Kidney glomerular epithelial cell (primary cell): Measurements from ENCODE around the gene HDAC4.
"Not testable (repeated sequence)": the region's sequence is repeated elsewhere in the genome, so short reads cannot be mapped to it uniquely, and the experiment has no call there.

ENCODE experiments used
- DNase-seq: peaks from one replicate; lab custom pipeline; 2025; lab: John Stamatoyannopoulos, UW

HDAC4 gene

DNA sequence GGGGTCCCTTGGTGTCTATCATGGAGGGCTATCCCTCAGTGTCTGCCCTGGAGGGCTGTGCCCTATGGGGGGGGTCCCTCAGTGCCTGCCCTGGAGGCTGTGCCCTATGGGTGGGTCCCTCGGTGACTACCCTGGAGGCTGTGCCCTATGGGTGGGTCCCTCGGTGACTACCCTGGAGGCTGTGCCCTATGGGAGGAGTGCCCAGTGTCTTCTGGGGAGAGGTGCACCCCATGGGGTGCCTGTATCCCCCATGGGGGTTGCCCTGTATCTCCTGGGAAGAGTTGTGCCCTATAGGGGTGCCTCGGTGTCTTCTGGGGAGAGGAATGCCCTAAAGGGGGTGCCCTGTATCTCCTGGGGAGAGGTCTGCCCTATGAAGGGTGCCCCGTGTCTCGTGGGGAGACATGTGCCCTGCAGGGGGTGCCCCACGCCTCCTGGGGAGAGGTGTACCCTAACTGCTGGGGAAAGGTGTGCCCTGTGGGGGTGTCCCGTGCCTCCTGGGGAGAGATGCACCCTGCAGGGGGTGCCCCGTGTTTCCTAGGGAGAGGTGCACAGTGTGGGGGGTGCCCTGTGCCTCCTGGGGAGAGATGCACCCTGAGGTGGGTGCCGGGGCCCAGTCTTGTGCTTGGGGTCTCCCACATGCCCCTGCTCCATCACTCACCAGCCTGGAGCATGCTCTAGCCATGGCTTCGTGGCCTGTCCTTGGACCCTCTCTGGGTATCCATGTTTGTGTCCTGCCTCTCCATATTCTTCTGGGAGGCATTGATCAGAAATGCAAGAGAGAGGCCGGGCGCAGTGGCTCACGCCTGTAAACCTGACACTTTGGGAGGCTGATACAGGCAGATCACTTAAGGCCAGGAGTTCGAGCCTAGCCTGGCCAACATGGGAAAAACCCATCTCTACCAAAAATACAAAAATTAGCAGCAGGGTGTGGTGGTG is 215.6 kb downstream of the HDAC4 start:
- DNase-seq, result no peak

DNA sequence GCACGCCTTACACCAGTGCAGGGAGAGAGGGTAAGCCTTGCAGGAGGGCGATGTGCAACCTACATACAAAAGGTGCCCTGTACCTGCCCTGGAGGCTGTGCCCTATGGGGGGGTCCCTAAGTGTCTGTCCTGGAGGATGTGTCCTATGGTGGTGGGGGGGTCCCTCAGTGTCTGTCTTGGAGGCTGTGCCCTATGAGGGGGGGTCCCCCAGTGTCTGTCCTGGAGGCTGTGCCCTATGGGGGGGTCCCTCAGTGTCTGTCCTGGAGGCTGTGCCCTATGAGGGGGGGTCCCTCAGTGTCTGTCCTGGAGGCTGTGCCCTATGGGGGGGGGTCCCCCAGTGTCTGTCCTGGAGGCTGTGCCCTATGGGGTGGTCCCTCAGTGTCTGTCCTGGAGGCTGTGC is 216.6 kb downstream of the HDAC4 start:
- no peak for DNase-seq

GRCh38 chr2:239182981-239183791 is 217.6 kb downstream of the HDAC4 start:
- no peak for DNase-seq

GRCh38 chr2:239181903-239182581 is 218.8 kb downstream of the HDAC4 start:
- DNase-seq, result no peak

- DNase-seq, result no peak
These were observed 219.5 kb downstream of the HDAC4 start for GRCh38 chr2:239181074-239181902.

- no peak for DNase-seq
These were observed 220.2 kb downstream of the HDAC4 start for GRCh38 chr2:239180526-239181073.

- no peak for DNase-seq
These were observed 220.9 kb downstream of the HDAC4 start for GRCh38 chr2:239179851-239180371.

DNA sequence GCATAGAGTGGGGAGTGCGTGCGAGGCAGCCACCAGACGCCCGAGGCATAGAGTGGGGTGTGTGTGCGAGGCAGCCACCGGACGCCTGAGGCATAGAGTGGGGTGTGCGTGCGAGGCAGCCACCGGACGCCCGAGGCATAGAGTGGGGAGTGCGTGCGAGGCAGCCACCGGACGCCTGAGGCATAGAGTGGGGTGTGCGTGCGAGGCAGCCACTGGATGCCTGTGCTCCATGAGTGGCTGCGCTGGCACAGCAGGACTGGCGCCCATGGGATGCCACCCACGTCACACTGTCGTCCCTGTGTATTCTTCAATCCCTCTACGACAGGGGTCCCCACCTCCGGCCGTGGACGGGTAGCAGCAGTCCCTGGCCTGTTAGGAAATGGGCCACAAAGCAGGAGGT is 221.9 kb downstream of the HDAC4 start:
- no peak for DNase-seq

DNA sequence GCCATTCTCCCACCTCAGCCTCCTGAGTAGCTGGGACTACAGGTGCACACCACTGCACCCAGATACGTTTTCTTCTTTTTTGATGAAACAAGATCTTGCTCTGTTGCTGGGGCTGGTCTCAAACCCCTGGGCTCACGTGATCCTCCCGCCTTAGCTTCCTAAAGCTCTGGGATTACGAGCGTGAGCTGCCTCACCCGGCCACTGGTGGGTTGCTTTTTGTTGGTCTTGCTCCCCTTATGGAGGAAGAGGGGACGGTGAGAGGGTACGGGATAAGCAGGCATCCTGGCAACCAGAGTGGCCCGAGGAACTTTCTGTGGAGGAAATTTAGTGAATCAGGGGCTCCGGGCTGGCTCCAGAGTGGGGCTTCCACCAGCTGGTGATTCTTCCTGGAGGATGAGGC is 222.3 kb downstream of the HDAC4 start:
- no peak for DNase-seq

DNA sequence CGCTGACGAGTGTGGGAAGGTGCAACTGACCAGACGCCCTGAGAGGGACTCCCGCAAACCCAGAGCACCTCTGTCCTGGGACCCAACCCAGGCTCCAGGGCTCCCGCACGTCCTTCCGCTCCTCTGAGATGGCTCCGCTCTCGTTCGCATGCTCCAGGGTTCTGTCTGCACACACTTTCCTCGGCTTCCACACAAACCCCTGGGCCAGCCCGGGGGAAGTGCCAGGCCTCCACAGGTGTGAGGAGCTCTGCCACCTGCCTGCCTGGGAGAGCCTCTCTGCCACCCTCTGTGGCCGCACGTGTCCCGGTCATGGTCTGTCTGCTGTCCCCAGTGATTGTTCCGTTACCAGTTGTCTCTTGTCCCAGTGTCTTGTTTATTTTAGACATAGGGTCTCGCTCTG is 222.9 kb downstream of the HDAC4 start:
- no peak for DNase-seq

GRCh38 chr2:239177325-239177724 is 223.5 kb downstream of the HDAC4 start:
- no peak for DNase-seq

- DNase-seq, result not testable (repeated sequence)
These were observed 224.5 kb downstream of the HDAC4 start for GRCh38 chr2:239176138-239176803.

DNA sequence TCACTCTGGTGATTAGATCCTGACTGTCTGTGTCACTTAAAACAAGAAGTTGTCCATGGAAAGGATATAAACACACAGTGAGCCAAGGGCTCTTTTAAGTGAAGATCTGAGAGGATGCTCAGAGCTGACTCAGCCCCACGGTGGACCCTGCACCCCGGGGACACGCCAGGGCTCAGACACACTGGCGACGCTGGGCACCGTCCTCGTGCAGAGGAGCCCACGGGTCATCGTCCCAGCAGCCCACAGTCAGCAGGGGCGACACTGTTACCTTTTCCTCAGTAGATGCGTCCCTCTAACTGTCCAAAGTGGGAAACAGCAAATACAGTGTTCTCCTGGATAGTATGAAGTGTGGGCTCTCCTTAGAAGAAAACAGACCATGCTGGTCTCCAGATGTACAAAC is 225.6 kb downstream of the HDAC4 start:
- no peak for DNase-seq

DNA sequence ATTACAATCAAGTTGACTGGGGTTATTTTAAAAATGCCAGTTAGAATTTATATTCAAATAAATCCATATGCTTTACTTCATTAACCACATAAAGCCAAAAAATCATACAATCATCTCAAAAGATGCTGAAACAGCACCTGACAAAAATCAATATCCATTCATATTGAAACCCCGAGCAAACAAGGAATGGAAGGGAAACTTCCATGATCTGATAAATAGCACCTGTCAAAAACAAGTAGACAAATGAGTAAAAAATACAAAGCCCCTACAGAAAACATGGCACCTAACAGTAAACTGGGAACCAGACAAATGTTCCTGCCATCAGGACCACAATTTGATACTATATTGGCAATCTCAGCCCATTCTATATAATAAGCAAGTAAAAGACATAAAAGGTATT is 227.5 kb downstream of the HDAC4 start:
- no peak for DNase-seq

DNA sequence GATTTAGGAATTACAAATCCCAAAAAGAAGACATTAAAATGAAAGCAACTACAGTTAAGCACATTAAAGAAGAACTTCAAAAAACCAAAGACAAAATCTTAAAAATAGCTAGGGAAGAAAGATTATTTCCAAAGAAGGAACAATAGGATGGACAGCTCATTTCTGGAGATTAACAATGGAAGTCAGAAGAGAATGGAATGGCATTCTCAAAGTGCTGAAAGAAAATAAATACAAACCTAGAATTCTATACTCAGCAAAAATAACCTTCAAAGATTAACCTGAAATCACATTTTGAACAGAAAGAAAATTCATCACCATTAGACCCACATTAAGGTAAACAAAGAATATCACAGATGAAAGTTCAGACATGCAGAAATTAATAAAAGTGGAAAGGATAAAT is 229.2 kb downstream of the HDAC4 start:
- no peak for DNase-seq

GRCh38 chr2:239169311-239170048 is 231.3 kb downstream of the HDAC4 start:
- DNase-seq, result no peak

- no peak for DNase-seq
These were observed 232.2 kb downstream of the HDAC4 start for GRCh38 chr2:239168575-239168974.

DNA sequence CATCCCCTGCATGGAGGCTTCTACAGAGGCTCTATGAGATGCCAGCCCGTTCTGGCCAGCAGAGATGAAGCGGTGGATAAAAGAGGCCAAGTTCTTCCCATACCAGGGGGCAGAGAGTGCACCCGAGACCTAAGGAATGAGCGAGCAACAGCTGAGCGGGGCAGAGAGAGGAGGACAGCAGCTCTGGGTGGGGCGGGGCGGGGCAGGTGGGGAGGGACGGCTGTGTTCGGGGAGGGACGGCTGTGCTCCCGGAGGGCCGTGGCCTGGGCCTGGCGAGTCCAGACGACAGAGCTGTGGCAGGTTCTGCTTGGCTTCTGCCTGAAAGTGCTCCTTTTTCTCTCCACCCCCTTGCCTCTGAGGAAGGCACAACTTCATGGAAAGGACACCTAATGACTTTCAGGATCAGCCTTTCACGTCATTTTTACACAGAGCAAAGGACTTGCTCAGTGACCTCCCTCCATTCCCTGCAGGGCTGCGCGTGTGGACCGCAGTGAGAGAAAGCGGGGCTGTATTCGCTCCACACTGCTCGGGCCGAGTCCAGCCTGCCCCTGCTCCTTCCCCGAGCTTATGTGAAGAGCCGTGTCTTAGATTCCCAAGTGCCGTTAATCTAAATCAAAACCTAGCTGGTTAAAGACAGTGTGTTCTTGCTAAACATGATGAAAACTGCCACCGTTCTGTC is 232.9 kb downstream of the HDAC4 start:
- no peak for DNase-seq

- DNase-seq, result no peak
These were observed 233.7 kb downstream of the HDAC4 start for GRCh38 chr2:239167011-239167673.
